MCF 10A (cell line): ENCODE data around the gene PDGFD. TPM values are rescaled to one million over a fixed set of nuclear protein-coding genes. Genes with fewer than 3 reads are reported as not detected.

ENCODE experiments used
- BruUV-seq: library from RNA; stranded (reverse); fragments of 400-500 nt; replicated peaks from 2 replicates; lab custom pipeline; 2021; lab: Mats Ljungman, UMichigan
- CTCF ChIA-PET: fragments of 300-600 bp; sonication (Branson Sonifier 250); formaldehyde crosslinking; extraction: SDS; loops from one replicate; lab custom pipeline; 2021; ENCODE audit warnings: antibody characterized with exemption, inconsistent platforms; lab: Yijun Ruan, JAX
- POLR2A ChIA-PET: fragments of 300-600, 350-650 bp; sonication (Branson Sonifier 250); formaldehyde crosslinking; extraction: SDS; loops from one replicate; lab custom pipeline; 2020; ENCODE audit warnings: antibody characterized with exemption, inconsistent platforms; lab: Yijun Ruan, JAX
- DNase-seq: peaks from one replicate; pipeline ENCODE4 v3.0.0-alpha.2; 2018; ENCODE audit not compliant: unreplicated experiment
- H3K27ac Mint-ChIP-seq: one replicate; pipeline ENCODE4 v1.8.0; 2022; ENCODE audit warnings: mild to moderate bottlenecking, low read depth, mixed read lengths; ENCODE audit not compliant: unreplicated experiment
- H3K27me3 Mint-ChIP-seq: one replicate; pipeline ENCODE4 v1.8.0; 2022; ENCODE audit warnings: mixed read lengths; ENCODE audit not compliant: insufficient read depth, unreplicated experiment
- H3K36me3 Mint-ChIP-seq: one replicate; pipeline ENCODE4 v1.8.0; 2022; ENCODE audit warnings: mild to moderate bottlenecking, moderate library complexity, mixed read lengths; ENCODE audit not compliant: insufficient read depth, unreplicated experiment
- H3K4me1 Mint-ChIP-seq: one replicate; pipeline ENCODE4 v1.8.0; 2022; ENCODE audit warnings: mixed read lengths; ENCODE audit not compliant: insufficient read depth, unreplicated experiment
- H3K4me3 Mint-ChIP-seq: one replicate; pipeline ENCODE4 v1.8.0; 2022; ENCODE audit warnings: mild to moderate bottlenecking, moderate library complexity, mixed read lengths; ENCODE audit not compliant: unreplicated experiment
- H3K9me3 Mint-ChIP-seq: one replicate; pipeline ENCODE4 v1.8.0; 2022; ENCODE audit warnings: mixed read lengths; ENCODE audit not compliant: unreplicated experiment
- intact Hi-C: fragments of 100-400 bp; cut with micrococcal nuclease; formaldehyde crosslinking; loops from 2 replicates; pipeline ENCODE4 v1.14.1; 2022
- total RNA-seq: library from RNA; stranded (reverse); gene quantifications from 2 replicates; pipeline ENCODE4 v1.2.3, GENCODE V29; 2022
- TF ChIP-seq, protein P1 (sequence below): fragments of 200-600 bp; IDR thresholded peaks from one replicate; pipeline ENCODE4 v1.8.0; 2022; ENCODE audit warnings: antibody characterized with exemption, mild to moderate bottlenecking; ENCODE audit not compliant: unreplicated experiment

The PDGFD gene
- total RNA-seq, 1 experiment from 2014 or later: 0.61 TPM

DNA sequence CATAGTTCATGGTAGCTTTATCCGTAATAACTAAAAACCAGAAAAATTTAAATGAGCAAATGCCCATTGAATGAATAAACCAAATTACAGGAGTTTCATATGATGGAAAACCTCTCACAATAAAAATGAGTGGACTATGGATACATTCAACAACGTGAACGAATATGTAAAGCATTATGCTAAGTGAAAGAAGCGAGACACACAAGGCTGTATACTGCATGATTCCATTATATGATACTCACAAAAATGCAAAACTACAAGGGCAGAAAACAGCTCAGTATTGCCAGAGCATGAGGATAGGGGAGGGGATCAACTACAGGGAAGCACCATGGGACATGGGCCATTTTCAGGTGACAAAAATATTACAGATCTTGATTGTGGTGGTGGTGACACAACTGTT, 105.3 kb downstream of the PDGFD start:
- BruUV-seq: no TSS peak
- Mint-ChIP-seq H3K4me1 (peaks cover 25% of the 10 kb centered on the region), H3K36me3 (no peaks in the 10 kb centered on the region), H3K4me3 (no peak overlapping the region), H3K27ac (no peak overlapping the region), H3K9me3 (no peaks in the 10 kb centered on the region), H3K27me3 (no peaks in the 10 kb centered on the region)
- TF ChIP-seq, protein P1, sequence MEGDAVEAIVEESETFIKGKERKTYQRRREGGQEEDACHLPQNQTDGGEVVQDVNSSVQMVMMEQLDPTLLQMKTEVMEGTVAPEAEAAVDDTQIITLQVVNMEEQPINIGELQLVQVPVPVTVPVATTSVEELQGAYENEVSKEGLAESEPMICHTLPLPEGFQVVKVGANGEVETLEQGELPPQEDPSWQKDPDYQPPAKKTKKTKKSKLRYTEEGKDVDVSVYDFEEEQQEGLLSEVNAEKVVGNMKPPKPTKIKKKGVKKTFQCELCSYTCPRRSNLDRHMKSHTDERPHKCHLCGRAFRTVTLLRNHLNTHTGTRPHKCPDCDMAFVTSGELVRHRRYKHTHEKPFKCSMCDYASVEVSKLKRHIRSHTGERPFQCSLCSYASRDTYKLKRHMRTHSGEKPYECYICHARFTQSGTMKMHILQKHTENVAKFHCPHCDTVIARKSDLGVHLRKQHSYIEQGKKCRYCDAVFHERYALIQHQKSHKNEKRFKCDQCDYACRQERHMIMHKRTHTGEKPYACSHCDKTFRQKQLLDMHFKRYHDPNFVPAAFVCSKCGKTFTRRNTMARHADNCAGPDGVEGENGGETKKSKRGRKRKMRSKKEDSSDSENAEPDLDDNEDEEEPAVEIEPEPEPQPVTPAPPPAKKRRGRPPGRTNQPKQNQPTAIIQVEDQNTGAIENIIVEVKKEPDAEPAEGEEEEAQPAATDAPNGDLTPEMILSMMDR: no peak
- intact Hi-C loops: no loop called here
- DNase-seq: no peak
- POLR2A ChIA-PET: interaction anchor here (1.4 to 2.5 kb wide), 4 partner anchors 27 to 119 kb away, joined by 3 to 12 read pairs (median 4); no protein-coding TSS in a partner anchor
- CTCF ChIA-PET: interaction anchor here (0.6 to 1.2 kb wide), 3 partner anchors 22 to 1392 kb away, joined by 3 to 4 read pairs (median 4); partner anchors contain the start of gene PDGFD

DNA sequence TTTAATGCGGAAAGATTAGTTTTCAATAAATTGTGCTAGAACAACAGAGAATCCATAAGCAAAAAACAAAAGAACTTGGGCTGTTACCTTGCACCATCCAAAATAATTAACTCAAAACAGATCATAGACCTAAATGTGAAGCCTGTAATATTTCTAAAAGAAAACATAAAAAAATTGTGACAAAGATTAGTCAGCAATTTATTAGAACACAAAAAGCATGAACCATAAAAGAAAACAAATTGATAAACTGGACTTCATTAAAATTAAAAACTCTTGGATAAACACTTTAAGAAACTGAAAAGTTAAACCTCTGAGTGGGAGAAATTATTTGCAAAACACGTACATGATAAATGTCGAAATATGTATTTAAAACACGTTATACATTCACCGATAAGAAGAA, 106.0 kb downstream of the PDGFD start:
- H3K27ac Mint-ChIP-seq: no peak overlapping the region
- no TSS peak for BruUV-seq
- no peak for DNase-seq
- no peaks in the 10 kb centered on the region for H3K36me3 Mint-ChIP-seq
- CTCF ChIA-PET: interaction anchor here (0.6 kb wide), 1 partner anchor 1391 kb away, joined by 3 read pairs; no protein-coding TSS in a partner anchor
- no peaks in the 10 kb centered on the region for H3K27me3 Mint-ChIP-seq
- no peaks in the 10 kb centered on the region for H3K9me3 Mint-ChIP-seq
- H3K4me1 Mint-ChIP-seq: peaks cover 22% of the 10 kb centered on the region
- intact Hi-C loops: no loop called here
- POLR2A ChIA-PET: interaction anchor here (1.5 to 2.5 kb wide), 2 partner anchors 27 to 118 kb away, joined by 3 to 5 read pairs; no protein-coding TSS in a partner anchor
- no peak overlapping the region for H3K4me3 Mint-ChIP-seq
- TF ChIP-seq, protein P1: no peak

DNA sequence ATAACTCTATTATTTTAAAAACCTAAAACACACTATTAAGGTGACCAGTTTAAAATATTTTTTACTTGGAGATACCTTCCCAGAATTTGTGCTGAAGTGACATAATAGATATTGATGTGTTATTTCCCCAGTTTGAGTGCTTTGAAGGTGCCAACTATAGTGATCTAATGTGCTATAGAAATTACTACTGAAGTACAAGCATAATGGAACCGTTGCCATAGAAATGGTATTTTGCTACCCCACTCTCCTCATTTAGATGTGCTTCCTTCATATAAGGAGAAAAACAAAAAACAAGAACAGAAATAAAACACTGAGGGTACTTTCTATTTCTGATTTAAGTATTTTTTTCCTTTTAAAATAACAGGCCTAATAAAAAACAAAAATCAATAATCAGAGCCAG, 108.4 kb downstream of the PDGFD start:
- TF ChIP-seq, protein P1: no peak
- intact Hi-C loops: no loop called here
- Mint-ChIP-seq H3K4me1 (peaks cover 18% of the 10 kb centered on the region), H3K4me3 (no peak overlapping the region), H3K27ac (no peak overlapping the region), H3K9me3 (no peaks in the 10 kb centered on the region), H3K27me3 (no peaks in the 10 kb centered on the region), H3K36me3 (no peaks in the 10 kb centered on the region)
- BruUV-seq: no TSS peak
- no peak for DNase-seq
- ChIA-PET CTCF (no interaction called here), POLR2A (no interaction called here)

DNA sequence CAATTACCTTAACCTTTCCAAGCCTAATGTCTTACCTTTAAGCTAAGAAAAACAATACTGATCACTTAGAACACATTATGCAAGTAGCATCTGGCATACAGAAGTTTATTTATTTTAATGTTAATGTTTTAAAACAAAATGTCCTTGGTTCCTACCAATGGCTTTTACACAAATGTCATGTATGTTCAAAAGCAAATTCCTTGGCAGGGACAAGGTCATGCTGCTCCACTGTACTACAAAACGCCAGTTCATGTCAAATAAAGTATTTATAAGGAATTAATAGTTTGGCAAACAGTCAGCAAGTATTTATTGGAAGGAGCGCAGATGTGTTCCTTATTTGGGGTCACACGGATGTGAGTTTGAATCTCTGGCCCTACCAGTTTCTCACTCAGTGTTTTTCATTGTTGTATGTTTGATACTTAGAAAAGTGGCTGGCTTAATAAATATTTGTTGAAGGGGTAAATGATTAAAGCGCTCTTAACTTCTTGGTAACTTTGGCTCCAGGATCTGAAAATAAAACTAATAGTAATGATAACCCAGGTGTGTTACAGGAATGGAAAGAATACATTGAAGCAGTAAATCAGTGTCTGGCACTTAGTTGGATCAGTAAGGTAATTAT, 108.9 kb downstream of the PDGFD start:
- intact Hi-C loops: no loop called here
- Mint-ChIP-seq H3K9me3 (no peaks in the 10 kb centered on the region), H3K4me3 (no peak overlapping the region), H3K36me3 (no peaks in the 10 kb centered on the region), H3K27ac (no peak overlapping the region), H3K4me1 (peaks cover 14% of the 10 kb centered on the region), H3K27me3 (no peaks in the 10 kb centered on the region)
- POLR2A ChIA-PET: interaction anchor here (0.8 to 1.0 kb wide), 2 partner anchors 83 to 115 kb away, joined by 3 to 4 read pairs; no protein-coding TSS in a partner anchor
- no peak for DNase-seq
- CTCF ChIA-PET: interaction anchor here (0.6 kb wide), 1 partner anchor 339 kb away, joined by 3 read pairs; no protein-coding TSS in a partner anchor
- TF ChIP-seq, protein P1: no peak
- BruUV-seq: no TSS peak
